Activated CD4-positive, alpha-beta T cell treated with anti-CD3 and anti-CD28 coated beads, Interleukin-2, Interleukin-6, amounts not matched to agents 100 ng/mL and 50 ng/mL, durations not matched to agents 16 hours and 8 hours (primary cell): ENCODE data around the gene GCN1.

Experiments used
- DNase-seq: peaks from one replicate; pipeline ENCODE4 v3.0.0-alpha.2; 2020

Gene GCN1

DNA sequence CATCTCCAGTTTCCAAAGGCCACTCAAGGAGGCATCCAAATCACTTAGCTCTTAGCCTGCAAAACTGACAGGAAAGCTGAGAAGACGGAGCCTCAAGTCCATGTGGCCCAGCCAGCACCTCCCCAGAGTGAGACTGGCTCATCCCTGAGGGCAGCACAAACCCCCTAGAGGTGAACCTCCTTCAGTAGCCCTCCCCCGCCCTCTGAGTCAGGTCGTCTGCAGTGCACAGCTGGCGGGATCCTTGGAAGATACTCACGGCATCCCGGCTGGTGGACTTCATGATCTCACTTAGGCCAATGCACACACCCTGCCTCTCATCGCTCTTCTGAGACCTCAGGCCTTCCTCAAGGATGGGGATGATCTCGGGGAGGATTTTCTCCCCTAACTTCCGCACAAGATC is 53.9 kb downstream of the GCN1 start:
- no peak for DNase-seq

DNA sequence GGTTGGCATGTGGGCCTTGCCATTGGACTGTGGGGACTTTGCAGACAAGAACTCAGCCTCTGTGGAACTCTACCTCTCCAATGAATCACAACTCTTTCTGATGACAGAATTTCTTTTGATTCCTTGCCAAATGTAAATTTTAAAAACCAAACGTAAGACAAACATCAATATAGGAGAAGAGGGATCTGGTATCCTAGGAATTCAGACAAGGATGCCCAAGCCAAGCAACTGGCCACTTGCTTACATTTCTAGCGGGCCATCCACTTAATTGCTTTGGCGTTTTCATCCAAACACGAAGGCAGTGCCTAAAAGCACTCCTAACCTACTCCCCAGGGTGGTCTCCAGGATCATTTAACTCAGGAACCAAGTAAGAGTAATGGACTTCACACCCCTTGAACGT is 54.6 kb downstream of the GCN1 start:
- DNase-seq: no peak

DNA sequence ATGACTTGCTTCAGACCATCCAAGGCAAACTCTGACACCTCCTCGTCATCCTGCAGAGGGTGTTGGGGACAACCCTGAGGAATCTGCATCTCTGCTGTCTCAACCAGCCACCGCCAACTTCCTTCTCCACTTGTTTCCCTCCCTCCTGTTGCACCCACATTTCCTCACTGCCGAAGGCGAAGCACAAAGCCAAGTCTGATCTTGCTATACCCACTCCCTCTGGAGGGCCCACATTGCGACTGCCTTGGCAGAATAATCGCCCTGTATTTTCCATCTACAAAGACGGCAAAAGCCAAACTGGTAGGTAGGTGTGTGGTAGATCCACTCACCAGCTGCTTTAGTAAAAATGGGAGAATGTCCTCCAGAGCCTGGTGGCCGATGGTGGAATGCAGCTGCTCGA is 56.1 kb downstream of the GCN1 start:
- DNase-seq: no peak

DNA sequence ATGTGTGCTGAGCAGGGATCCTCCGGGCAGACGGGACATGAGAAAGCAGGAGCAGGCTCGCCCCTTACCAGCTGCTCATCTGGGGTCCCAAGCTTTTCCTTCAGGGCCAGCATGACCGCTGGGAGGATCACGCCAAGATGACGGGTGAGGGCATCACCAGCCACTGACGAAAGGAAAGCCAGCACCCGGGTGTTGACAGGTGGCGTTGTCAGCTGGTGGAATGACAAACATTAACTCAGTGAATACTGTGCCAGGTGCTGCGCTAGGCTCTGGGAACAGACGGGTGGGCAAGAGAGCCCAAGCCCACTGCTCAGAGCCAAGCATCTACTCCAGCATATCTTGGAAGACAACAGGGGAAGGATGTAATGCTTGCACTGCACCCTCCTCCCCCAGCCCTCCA is 56.7 kb downstream of the GCN1 start:
- DNase-seq: no peak

DNA sequence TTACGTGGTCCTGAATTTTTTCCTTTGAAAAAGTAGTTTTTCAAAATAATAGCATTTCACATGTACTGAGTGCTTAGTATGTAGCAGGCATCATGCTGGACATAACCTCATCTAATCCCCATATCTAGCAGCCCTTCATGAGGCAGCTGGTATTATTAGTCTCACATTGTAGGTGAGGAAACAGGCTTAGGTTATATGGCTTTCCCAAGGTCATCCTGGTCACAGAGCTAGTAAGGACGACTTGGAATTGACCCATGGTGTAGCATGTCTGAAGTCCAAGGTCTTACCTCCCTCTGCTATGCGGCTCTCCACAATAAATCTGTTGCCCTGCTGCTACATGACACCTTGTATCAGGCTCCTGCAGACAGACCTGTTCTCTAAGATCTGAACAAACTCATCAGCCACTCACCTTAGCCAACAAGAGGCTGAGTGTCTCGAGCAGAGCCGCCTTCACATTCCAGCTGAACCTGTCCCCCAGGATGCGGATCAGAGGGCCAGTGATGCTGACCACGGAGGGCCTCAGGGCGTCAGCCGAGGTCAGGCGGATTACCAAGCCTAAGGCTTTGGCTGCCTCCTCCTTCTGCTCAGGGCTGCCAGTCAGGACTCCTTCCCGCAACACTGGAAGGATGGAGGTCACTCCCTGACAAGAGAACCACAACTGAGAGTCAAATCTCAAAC is 58.3 kb downstream of the GCN1 start:
- DNase-seq: no peak

DNA sequence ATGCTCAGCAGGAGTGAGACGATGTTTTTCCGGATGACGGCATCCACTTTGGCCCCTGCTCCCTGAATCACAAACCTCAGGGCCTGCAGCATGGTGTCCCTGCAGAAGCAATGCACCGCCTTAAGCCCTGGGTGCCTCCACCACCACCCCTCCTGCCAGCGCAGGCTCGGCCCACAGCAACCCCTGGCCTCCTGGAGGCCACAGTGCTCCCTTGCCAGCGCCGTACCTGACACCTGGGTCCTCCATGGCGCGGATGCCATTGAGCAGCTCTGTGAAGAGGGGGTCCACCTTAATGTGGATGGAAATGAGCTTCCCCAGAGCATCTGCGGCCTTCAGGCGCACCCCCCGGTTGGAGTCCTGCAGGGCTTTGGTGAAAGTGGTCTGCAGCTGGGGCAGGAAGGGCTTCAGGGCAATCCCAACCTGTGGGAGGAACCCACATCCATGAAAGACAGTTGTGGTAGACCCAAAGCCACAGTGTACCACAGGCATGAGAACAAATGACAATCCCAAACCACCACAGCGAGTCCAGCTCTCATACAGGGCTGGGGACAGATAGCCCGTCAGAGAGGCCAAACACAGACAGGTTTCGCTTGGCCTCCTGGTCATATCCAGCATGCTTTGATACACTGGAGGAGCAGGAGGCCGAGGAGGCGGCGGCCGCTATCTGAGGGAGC is 60.1 kb downstream of the GCN1 start:
- no peak for DNase-seq

DNA sequence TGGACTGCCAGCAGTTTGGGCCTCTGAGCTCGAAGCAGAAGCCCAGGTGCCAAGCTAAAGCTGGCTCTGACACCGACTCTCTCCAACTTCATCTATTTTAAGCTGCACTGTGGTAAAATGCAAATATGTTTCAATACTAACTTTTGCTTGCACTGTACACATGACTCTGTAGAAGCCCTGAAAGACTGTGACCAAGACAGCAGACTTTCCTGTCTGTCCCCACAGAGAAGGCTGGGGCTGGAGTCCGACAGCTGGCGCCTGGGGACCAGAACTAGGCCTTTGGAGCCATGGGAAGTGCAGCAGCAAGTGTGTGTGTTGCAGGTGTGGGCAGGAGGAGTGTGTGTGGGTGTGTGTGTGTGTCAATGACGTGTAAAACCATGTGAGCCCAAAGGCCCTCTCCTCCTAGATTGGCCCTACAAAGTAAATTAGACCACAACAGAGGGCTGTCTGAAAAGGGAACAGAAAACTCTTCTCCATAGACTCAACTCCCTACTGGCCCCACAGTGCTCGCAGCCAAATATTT is 61.6 kb downstream of the GCN1 start:
- DNase-seq: no peak

DNA sequence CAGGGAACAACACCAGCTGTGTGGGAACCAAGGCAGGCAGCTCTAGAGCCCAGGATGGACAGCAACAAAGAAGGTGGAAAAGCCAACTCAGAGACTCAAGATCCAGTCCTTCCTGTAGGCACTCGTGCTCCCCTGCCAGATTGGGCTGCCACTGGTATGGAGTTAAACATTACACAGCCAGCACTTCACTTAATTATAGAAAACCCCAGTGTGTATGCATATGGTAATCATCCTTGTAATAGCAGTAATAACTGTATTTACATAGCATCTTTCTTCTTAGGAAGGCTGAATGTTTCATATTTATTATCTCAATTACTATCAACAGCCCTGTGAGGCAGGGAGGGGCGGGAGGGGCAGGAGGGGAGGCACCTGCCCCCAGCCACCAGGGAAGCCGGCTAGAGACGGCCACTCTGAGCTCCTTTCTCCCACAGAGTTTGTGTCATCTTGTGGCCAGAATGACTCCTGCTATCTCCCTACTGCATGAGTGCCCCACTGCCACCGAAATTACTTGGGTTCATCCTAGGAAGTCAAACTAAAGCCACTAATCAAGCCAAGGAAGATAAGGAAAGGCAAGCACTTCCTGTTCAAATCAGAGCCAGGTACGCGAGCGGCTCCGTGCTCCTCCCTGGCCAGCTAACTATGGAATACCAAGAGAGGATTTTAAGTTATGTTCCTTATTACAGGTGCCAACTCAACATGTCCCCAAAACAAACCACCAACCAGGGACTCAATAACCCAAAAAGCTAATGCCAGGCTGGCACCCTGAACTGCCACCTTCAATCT is 62.3 kb downstream of the GCN1 start:
- DNase-seq: no peak

DNA sequence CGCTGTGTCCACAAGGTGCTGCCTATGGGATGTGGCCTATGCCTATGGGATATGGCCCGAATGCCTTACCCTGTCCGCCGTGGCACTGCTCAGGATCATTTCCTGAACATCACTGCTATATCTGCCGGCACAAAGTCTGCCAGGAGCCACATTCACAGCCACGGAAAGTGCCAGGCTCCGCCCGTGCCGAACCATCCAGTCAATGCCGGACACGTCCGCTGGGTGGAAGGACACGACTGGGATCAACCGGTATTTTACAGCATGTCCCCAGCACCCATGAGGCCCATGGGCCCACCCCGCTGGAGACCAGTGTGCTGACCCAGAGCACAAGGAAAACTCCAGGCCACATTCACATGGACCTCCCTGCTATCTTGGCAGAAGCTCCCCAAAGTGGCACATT is 63.4 kb downstream of the GCN1 start:
- no peak for DNase-seq

DNA sequence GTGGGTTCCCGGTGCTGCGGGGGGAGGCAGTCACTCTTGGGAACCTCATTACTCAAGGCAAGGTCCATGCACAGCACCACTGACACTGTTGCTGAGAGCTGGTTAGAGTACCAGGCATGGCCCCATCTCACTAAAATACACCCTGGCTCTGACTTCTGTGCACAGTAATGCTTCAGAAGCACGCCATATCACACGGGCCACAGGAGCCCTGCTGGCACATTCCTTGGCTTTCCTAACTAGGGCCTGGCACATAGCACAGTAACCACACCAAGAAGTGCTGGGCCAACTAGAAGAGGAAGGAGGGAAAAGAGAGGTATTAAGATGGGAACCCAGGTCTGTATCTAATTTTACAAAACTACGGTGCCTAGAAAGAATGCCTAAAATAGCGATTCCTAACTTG is 64.5 kb downstream of the GCN1 start:
- no peak for DNase-seq

DNA sequence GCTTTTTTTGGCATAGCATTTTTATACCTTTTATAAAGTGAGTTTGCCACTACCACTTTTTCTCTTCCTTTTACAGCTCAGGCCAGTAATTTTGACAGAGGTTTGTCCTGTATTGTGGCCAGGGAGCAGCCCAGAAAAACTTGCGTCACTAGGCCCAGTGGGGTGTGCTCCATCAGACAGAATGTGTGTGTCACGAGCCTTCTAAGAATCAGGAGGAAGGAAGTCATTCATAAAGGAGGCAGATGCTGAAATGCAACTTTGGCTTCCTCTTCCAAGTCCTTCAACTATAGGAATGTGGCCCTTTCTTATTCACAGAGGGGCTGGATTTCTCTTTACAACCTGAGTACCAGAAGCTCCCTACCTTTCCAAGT is 67.9 kb downstream of the GCN1 start:
- DNase-seq: peak; percentile 33

DNA sequence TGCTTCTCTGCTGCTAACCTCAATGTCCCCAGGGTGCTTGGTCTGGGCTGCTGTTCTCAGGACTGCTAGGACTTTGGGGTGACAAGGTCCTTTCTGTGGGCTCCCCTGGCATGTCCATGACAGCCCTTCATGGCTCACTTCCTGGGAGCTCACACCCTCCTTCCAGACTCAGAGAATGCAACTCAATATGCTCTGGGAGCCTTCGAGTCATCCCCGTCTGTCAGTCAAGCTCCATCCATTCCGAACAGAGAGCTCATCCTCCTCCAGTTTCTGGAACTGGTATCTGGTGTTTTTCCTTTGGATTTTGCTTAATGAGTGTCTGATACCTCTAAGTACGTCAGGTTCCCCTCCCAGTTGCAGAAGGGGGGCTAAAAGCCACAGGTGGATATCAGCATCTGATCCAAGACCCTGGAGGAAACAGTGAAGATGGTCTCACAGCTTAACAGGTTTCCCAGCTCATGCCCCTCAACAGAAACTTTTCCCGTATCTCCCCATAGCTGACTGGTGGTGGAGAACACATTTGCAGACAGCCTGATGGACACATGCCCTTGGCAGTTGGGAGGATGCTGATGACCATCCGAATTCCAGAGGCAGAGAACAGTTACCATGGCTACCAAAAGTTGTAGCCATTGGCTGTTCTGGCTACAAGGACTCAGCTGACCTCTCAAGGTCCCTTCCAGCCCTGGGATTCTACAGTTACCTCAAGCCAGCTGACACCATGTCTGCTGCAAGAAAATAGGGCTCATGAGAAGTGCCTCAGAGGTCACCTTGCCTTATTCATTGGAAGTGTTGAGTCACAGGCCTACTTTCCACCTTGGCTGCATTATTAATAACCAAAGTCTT is 68.5 kb downstream of the GCN1 start:
- no peak for DNase-seq

DNA sequence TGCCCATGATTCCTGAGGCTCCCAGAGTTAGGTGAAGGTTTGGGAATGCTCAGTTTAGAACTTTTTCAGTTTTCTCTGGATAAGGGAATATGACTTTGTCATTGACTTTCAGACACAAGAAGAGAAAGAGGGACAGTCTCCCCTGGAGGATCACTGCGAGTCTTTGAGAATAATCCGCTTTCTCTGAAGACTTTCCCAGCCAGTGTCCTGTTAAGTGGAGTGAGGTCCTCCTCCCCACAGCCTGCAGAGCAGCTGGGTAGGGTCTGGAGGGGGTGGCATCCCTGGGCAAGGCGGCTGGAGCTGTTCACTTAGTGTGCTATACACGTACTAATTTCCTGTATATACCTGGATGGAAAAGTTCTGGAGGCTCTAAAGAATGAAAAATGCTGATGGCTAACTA is 69.5 kb downstream of the GCN1 start:
- no peak for DNase-seq

DNA sequence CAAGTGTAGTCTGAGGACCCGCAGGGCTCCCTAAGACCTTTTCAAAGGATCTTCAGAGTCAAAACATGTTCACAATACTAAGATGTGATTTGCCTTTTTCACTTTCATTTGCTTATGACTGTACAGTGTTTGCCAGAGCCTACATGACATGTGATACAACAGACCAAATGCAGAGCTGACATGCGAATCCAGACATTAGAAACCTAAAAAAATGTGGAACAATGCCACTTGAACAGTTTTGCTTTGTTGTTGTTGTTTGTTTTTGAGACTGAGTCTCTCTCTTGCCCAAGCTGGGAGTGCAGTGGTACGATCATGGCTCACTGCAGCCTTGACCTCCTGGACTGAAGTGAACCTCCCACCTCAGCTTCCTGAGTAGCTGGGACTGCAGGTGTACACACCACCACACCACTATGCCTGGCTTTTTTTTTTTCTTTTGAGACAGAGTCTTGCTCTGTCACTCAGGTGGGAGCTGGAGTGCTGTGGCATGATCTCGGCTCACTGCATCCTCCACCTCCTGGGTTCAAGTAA is 72.7 kb downstream of the GCN1 start:
- peak; percentile 71 for DNase-seq

DNA sequence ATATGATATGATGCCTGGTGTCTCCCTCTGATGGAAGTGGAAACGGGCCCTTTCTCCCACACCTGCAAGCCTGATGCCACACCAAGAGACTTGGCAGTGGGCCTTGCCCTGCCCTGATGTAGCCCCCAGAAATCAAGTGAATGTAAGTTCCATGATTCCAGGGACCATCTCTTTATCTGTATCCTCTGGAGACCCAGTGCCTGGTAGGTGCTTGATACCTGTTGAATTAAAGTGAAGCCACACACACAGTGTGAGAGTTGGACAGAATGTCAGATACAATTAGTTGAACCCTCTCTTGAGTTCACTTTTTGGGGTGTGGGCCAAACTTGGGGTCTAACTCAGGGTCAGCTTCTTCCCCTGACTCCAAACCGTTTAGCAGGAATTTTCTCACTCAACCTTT is 73.2 kb downstream of the GCN1 start:
- DNase-seq: no peak

DNA sequence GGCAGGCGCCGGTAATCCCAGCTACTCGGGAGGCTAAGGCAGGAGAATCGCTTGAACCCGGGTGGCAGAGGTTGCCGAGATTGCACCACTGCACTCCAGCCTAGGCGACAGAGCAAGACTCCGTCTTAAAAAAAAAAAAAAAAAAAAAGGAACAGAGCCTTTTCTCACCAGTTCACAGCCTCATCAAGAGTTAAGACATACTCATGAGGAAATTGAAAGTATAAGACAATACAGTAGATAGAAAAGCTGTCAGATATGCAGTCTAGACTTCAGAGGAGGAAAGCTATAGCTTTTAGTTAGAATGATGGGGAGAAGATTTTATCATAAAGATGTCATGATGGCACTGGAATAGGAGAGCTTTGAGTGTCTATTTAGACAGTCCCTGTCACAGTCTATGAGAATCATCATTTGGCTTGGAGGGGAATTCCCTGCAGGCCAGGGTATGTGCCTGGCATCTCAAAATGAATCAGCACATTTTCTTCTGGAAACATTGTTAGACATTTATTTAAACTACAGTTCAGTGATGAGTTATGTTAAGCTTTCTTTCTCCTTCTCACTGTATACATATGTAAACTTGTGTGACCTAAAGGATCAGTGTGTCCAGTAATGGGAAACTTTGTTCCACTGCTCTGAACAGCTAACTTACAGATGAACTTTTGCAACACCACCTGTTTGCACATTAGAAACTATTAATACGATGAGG is 75.1 kb downstream of the GCN1 start:
- peak; percentile 85 for DNase-seq

DNA sequence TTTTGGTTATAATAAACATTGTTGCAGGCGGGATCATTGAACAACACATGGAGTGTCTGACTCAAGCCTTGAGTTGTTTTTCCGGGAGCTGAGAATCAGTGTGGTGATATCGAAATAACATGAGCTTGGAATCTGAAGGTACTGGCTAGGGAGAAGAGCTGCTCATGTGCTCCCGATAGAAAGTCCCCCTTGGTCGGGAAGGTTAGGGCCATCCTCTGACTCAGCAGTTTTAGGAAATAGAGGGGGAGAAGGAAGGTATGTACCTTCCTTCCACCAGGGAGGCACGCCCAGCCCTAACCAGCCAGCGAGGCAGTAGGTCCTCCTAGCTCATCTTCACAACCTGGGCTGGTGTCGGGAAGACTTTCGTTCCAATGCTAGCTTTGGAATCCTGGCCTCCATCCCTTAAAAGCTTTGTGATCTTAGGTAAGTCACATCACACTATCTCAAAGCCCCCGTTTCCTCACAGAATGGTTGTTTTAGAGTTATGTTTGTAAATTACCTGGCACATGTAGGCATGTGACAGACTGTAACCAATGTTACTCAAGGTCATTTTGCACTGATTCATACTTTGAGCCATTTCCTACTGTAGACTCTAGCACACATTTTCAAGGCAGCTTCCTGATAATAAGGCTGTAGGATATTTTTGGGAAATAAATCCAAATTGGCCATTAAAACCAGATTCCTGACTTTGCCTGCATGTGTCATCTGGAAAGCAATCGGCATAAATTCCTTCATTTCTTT is 76.0 kb downstream of the GCN1 start:
- DNase-seq: no peak

DNA sequence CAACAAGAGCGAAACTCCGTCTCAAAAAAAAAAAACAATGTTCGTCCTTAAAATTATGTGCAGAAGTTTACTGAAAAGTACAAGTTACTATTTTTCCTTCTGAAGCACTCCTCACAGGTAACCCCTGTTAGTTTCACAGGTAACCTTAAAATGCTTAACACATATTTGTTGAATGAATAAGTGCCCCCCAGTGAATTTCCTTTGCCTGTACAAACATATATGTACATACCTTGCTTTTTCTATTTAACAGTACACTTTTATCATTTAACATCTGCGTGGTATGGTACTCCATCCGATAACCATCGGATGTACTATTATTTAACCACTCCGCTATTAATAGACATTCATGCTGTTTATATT is 76.6 kb downstream of the GCN1 start:
- DNase-seq: no peak

DNA sequence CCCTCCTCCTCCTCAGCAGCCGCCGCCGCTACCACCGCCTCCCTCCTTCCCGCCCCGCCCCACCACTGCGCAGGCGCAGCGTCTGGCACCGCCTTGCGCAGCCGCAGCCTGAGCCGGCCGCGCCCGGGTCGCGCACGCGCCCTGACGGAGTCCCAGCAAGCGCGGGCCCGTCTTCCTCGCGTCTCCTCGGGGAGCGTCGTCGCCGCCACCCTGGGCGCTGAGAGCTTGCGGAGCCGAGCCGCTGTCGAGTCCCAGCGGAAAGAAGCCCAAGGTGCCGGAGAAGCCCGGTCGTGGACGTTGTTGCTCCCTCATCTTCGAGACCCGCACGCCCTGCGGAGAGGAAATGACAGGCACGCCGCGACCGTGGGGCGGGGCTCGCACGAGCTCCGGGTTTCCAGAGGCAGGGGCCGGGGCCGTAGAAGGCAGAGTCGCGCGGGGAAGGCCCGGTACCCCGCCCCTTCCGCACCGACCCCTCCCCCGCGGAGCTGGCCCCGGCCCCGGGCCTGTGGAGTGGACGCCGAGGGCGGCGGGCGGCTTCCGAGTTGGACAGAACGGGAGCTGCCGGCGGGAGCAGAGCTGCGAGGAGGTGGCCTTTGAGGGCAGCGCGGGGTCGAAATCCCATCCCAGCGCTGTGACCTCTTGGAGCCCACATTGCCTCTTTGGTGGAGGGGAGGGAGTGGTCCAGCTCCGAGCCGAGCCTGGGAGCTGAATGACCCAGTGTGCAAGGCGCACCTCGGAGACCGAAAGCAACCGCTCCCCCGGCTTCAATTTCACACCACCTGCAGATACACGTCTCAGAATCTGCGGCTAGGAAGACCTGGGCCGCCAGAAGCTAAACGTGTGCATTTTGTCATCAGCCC is 77.5 kb downstream of the GCN1 start:
- DNase-seq: peak; percentile 99

DNA sequence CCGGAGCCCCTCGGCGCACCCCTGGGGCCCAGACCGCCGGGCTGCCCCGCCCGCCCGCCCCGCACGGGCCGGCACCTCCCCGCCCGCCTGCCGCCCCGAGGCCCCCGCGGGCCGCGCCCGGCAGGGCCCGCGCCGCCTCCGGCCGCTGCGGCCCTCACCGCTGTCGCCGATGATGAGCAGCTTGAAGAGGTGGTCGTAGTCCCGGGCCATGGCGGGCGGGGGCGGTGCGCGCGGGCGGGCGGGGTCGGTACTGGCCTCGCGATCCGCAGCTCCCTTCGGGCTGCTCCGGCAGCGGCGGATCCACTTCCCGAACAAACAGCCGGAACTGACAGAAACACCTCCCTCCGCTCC is 78.1 kb downstream of the GCN1 start, which contains the start of gene RAB35:
Gene RAB35 (minus strand): TSS at position 313 of the 351 bp plus-strand sequence. CDS start 103 bp downstream, at position 210.
- DNase-seq: no peak
